IgD-negative memory B cell (primary cell): ENCODE results near the gene AKAP6. TPM values are rescaled to one million over a fixed set of nuclear protein-coding genes. Genes with fewer than 3 reads are reported as not detected.

Experiments used
- H3K27ac Mint-ChIP-seq, 3 donors: one replicate each; pipeline ENCODE4 v1.8.0; 2020 to 2022; ENCODE audit warnings: mild to moderate bottlenecking in 3 of 3, mixed read lengths in 3 of 3, moderate library complexity in 1 of 3
- H3K27me3 Mint-ChIP-seq: one replicate; pipeline ENCODE4 v1.8.0; 2021; ENCODE audit warnings: mixed read lengths
- H3K36me3 Mint-ChIP-seq: one replicate; pipeline ENCODE4 v1.8.0; 2020; ENCODE audit warnings: mild to moderate bottlenecking, mixed read lengths
- H3K4me1 Mint-ChIP-seq, 3 donors: one replicate each; pipeline ENCODE4 v1.8.0; 2020 to 2022; ENCODE audit warnings: mixed read lengths in 3 of 3, mild to moderate bottlenecking in 1 of 3
- H3K4me3 Mint-ChIP-seq, 4 donors: one replicate each; pipeline ENCODE4 v1.8.0; 2020 to 2022; ENCODE audit warnings: mild to moderate bottlenecking in 4 of 4, mixed read lengths in 4 of 4, moderate library complexity in 3 of 4
- H3K9me3 Mint-ChIP-seq, 3 donors: one replicate each; pipeline ENCODE4 v1.8.0; 2020 to 2021; ENCODE audit warnings: mixed read lengths in 3 of 3, mild to moderate bottlenecking in 1 of 3
- polyA plus RNA-seq: library from polyadenylated mRNA; unstranded; fragments of 300-500 nt; fragmentation: Illumina TruSeq; gene quantifications from one replicate; pipeline ENCODE4 v1.2.3, GENCODE V29; 2021

The AKAP6 gene
- polyA plus RNA-seq, 1 donor from 2014 or later = 1.9 TPM

- H3K36me3 Mint-ChIP-seq = no peaks in the 10 kb centered on the region
- no peaks in the 10 kb centered on the region for H3K27me3 Mint-ChIP-seq
- H3K27ac Mint-ChIP-seq = no peak overlapping the region
- H3K4me3 Mint-ChIP-seq = no peak overlapping the region
- H3K4me1 Mint-ChIP-seq = peaks cover 0 to 3% (median 2%) of the 10 kb centered on the region in 3 donors
- H3K9me3 Mint-ChIP-seq = no peaks in the 10 kb centered on the region
Observed at GRCh38 chr14:32713856-32714255, 384.8 kb downstream of the AKAP6 start.

DNA sequence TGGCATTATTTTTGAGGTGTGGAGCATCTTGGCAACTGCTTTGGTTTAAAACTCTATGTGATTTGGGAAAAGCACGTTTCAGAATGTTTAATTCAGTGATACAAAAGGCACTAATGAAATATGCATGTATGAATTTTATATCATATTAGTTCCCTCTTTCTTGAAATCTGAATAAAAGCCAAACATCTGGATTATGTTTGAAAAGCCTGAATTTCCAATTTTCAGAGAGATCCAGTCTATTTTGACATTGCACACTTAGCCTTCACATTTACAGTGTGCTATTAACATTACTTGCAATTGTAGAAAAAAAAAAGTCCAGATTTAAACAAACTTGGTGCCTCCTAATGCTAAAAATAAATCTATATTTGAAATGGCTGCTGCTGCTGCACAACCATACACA is 390.5 kb downstream of the AKAP6 start:
- Mint-ChIP-seq H3K4me1 (peaks cover 0 to 4% (median 0%) of the 10 kb centered on the region in 3 donors), H3K27ac (no peak overlapping the region), H3K27me3 (no peaks in the 10 kb centered on the region), H3K36me3 (no peaks in the 10 kb centered on the region), H3K9me3 (peaks cover 0 to 3% (median 0%) of the 10 kb centered on the region in 3 donors), H3K4me3 (no peak overlapping the region)

DNA sequence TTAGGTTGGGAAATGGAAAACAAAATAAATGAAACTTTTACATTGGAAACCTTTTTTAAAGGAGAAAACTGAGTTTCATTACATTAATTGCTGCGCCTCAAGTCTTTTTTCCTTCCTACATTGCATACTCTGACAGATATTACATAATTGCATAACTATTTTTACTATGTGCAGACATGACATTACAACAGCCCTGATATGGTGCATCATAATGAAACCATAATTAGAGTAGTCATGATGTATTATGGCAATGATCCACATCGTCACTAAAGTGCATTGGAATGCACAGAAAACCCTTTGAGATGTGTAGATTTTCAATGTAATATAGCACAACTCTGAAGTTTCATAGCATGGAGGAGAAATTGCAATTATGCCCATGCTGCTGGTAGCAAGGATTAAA is 391.8 kb downstream of the AKAP6 start:
- Mint-ChIP-seq H3K9me3 (peaks cover 0 to 3% (median 0%) of the 10 kb centered on the region in 3 donors), H3K27me3 (no peaks in the 10 kb centered on the region), H3K4me1 (peaks cover 0 to 4% (median 0%) of the 10 kb centered on the region in 3 donors), H3K27ac (no peak overlapping the region), H3K4me3 (no peak overlapping the region), H3K36me3 (no peaks in the 10 kb centered on the region)

GRCh38 chr14:32722631-32723183 is 393.6 kb downstream of the AKAP6 start:
- Mint-ChIP-seq H3K4me3 (no peak overlapping the region), H3K9me3 (peaks cover 0 to 3% (median 0%) of the 10 kb centered on the region in 3 donors), H3K36me3 (no peaks in the 10 kb centered on the region), H3K27ac (no peak overlapping the region), H3K4me1 (peaks cover 0 to 2% (median 0%) of the 10 kb centered on the region in 3 donors), H3K27me3 (no peaks in the 10 kb centered on the region)

DNA sequence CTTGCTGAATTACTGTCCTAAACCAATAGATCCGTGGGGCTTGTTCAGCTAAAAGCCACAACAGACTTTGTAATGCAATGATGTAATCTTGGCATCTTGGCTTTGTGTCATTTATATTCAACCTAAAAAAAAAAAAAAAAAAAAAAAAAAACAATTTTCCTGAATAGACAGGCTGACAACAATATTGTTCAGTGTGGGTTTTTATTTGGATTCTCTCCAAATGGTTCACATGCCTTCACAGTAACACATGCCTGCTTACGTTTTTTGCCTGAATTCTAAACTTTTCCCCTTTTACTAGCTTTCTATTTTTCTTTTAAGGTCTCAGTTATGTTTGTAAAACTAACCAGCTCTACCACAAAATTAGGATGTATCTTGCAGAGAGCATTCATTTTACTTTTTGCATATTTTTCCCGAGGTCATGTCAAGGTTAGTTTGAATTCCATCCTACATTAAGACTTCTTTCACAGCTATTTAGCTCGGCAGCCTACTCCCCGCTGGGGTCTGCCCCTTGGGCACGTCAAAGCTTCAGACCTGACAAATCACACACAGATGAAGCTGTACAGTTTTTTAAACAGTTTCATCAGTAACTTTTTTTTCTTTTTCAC is 395.9 kb downstream of the AKAP6 start:
- Mint-ChIP-seq H3K36me3 (peaks cover 1% of the 10 kb centered on the region), H3K27ac (no peak overlapping the region), H3K4me3 (no peak overlapping the region), H3K9me3 (peaks cover 0 to 3% (median 0%) of the 10 kb centered on the region in 3 donors), H3K27me3 (no peaks in the 10 kb centered on the region), H3K4me1 (peaks cover 0 to 2% (median 0%) of the 10 kb centered on the region in 3 donors)

- Mint-ChIP-seq H3K36me3 (peaks cover 1% of the 10 kb centered on the region), H3K27me3 (no peaks in the 10 kb centered on the region), H3K4me1 (peaks cover 0 to 1% (median 0%) of the 10 kb centered on the region in 3 donors), H3K9me3 (peaks cover 0 to 2% (median 0%) of the 10 kb centered on the region in 3 donors), H3K4me3 (no peak overlapping the region), H3K27ac (no peak overlapping the region)
Observed at GRCh38 chr14:32726516-32726915, 397.4 kb downstream of the AKAP6 start.

GRCh38 chr14:32727832-32728231 is 398.7 kb downstream of the AKAP6 start:
- H3K9me3 Mint-ChIP-seq = no peaks in the 10 kb centered on the region
- H3K36me3 Mint-ChIP-seq = peaks cover 1% of the 10 kb centered on the region
- H3K4me1 Mint-ChIP-seq = no peaks in the 10 kb centered on the region
- no peak overlapping the region for H3K4me3 Mint-ChIP-seq
- H3K27ac Mint-ChIP-seq = no peak overlapping the region
- no peaks in the 10 kb centered on the region for H3K27me3 Mint-ChIP-seq

- no peak overlapping the region for H3K27ac Mint-ChIP-seq
- peaks cover 1% of the 10 kb centered on the region for H3K36me3 Mint-ChIP-seq
- H3K4me1 Mint-ChIP-seq = no peaks in the 10 kb centered on the region
- H3K4me3 Mint-ChIP-seq = no peak overlapping the region
- no peaks in the 10 kb centered on the region for H3K9me3 Mint-ChIP-seq
- H3K27me3 Mint-ChIP-seq = no peaks in the 10 kb centered on the region
Observed at GRCh38 chr14:32728526-32728925, 399.4 kb downstream of the AKAP6 start.

GRCh38 chr14:32728976-32729375 is 399.9 kb downstream of the AKAP6 start:
- Mint-ChIP-seq H3K36me3 (peaks cover 1% of the 10 kb centered on the region), H3K27me3 (no peaks in the 10 kb centered on the region), H3K9me3 (no peaks in the 10 kb centered on the region), H3K27ac (no peak overlapping the region), H3K4me3 (no peak overlapping the region), H3K4me1 (no peaks in the 10 kb centered on the region)

DNA sequence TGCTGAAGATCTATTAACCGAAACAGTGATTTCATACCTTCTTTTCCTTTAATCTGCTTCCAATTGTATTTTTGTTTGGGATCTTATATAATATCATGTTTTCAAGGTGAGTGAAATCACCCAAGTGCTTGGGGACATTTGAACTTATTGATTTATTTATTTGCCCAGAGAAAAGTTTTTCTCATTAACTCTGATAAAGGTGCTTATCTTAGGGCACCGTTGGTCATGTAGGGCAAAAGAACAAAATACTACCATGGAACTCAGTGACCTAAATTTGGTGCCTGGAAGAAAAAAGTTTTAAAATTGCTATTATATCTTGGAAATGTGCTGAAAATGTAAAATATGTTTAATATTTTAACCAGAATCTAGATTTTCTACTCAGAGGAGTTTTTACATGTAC is 402.2 kb downstream of the AKAP6 start:
- Mint-ChIP-seq H3K36me3 (peaks cover 1% of the 10 kb centered on the region), H3K4me3 (no peak overlapping the region), H3K4me1 (no peaks in the 10 kb centered on the region), H3K27me3 (no peaks in the 10 kb centered on the region), H3K27ac (no peak overlapping the region), H3K9me3 (peaks cover 0 to 1% (median 0%) of the 10 kb centered on the region in 3 donors)

DNA sequence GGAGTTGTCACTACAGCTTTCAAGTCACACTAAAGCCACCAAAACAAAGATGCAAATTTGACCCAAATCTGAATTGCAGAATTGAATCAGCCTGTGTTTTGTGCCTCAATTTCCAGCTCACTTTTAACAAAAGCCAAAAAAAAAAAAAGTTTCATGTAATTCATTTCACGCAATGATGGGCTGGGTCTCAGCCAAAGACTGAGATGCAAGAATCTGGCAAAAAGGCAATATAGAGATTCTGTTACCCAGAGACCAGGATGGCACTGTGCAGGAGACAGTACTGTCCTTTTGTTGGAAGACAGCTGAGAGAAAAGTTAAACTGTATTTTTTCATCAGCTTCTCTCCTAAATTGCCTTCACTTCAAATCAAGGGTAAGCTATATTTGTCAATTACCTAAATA is 403.9 kb downstream of the AKAP6 start:
- Mint-ChIP-seq H3K9me3 (peaks cover 0 to 1% (median 0%) of the 10 kb centered on the region in 3 donors), H3K27me3 (no peaks in the 10 kb centered on the region), H3K4me3 (no peak overlapping the region), H3K36me3 (peaks cover 3% of the 10 kb centered on the region), H3K4me1 (no peaks in the 10 kb centered on the region), H3K27ac (no peak overlapping the region)

GRCh38 chr14:32734261-32734660 is 405.2 kb downstream of the AKAP6 start:
- no peak overlapping the region for H3K4me3 Mint-ChIP-seq
- H3K27ac Mint-ChIP-seq = no peak overlapping the region
- no peaks in the 10 kb centered on the region for H3K4me1 Mint-ChIP-seq
- H3K27me3 Mint-ChIP-seq = no peaks in the 10 kb centered on the region
- H3K36me3 Mint-ChIP-seq = peaks cover 1% of the 10 kb centered on the region
- H3K9me3 Mint-ChIP-seq = peaks cover 0 to 1% (median 0%) of the 10 kb centered on the region in 3 donors

GRCh38 chr14:32737621-32738020 is 408.5 kb downstream of the AKAP6 start:
- H3K4me1 Mint-ChIP-seq = no peaks in the 10 kb centered on the region
- H3K27me3 Mint-ChIP-seq = no peaks in the 10 kb centered on the region
- H3K9me3 Mint-ChIP-seq = peaks cover 1 to 4% (median 4%) of the 10 kb centered on the region in 3 donors
- H3K36me3 Mint-ChIP-seq = peaks cover 1% of the 10 kb centered on the region
- H3K27ac Mint-ChIP-seq = no peak overlapping the region
- no peak overlapping the region for H3K4me3 Mint-ChIP-seq

DNA sequence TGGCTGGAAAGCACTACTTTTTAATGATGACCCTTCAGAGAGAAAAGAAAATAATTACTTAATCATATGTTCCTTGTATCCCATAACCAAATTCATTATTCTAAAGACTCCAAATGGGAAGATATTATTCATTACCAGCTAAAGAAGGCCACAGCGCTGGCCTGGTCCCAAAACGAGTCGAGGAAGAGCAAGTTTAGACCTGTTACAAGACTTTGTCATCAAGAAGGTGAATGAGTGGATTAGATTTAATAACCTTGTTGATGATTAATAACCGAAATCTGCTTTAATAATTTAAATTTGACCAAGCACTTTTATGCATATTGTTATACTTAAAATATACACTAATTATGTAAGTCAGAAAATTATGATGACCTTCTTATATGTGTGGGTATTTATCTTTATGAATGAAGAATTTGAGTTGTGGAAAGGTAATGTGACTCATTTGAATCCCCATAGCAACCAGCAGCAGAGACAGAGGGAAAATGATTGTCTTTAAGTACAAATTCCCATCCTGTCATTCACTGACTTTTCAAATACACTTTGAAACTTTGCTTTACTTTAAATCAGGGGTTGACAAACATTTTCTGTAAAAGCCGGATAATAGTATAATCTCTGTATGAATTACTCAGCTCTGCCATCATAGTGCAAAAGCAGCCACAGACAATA is 409.2 kb downstream of the AKAP6 start:
- no peaks in the 10 kb centered on the region for H3K4me1 Mint-ChIP-seq
- H3K36me3 Mint-ChIP-seq = peaks cover 1% of the 10 kb centered on the region
- no peak overlapping the region for H3K4me3 Mint-ChIP-seq
- peaks cover 1 to 4% (median 4%) of the 10 kb centered on the region in 3 donors for H3K9me3 Mint-ChIP-seq
- no peaks in the 10 kb centered on the region for H3K27me3 Mint-ChIP-seq
- no peak overlapping the region for H3K27ac Mint-ChIP-seq

GRCh38 chr14:32744811-32745445 is 415.8 kb downstream of the AKAP6 start:
- H3K4me3 Mint-ChIP-seq = no peak overlapping the region
- no peak overlapping the region for H3K27ac Mint-ChIP-seq
- H3K27me3 Mint-ChIP-seq = no peaks in the 10 kb centered on the region
- no peaks in the 10 kb centered on the region for H3K4me1 Mint-ChIP-seq
- H3K9me3 Mint-ChIP-seq = peaks cover 0 to 8% (median 3%) of the 10 kb centered on the region in 3 donors
- H3K36me3 Mint-ChIP-seq = peaks cover 2% of the 10 kb centered on the region
